LNCaP clone FGC (cell line): ENCODE data around the gene GSTA4.
"Not testable (repeated sequence)": the region's sequence is repeated elsewhere in the genome, so short reads cannot be mapped to it uniquely, and the experiment has no call there.

Experiments
- DNase-seq: peaks from one replicate; pipeline ENCODE4 v3.0.0-alpha.2; 2011; ENCODE audit warnings: low read depth
- H3K4me3 ChIP-seq: 2 replicates; pipeline ENCODE4 v1.5.1; 2011; ENCODE audit warnings: mild to moderate bottlenecking, low read depth, low read length, control low read depth
- TF ChIP-seq, protein P1 (sequence below): IDR thresholded peaks from 2 replicates; pipeline ENCODE4 v1.5.1; 2012; ENCODE audit warnings: mild to moderate bottlenecking; ENCODE audit not compliant: control insufficient read depth, insufficient read depth; ENCODE audit errors: extremely low read depth

Gene GSTA4

DNA sequence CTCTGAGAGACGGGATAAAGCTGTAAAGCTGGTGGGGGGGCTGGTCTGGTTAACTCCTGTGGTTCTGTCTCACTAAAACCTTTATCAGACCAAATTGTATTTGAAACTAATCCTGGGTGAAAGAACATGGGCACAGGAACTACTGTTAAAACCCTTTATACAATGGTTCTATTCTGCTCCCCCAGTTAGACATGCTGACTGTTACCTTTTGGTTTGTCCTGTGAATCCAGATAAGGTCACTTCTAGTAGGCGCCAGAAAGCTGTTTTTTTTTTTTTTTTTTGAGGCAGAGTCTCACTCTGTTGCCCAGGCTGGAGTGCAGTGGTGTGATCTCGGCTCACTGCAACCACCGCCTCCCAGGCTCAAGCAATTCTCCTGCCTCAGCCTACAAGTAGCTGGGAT lies 29.7 kb downstream of the GSTA4 start:
- TF ChIP-seq, protein P1, sequence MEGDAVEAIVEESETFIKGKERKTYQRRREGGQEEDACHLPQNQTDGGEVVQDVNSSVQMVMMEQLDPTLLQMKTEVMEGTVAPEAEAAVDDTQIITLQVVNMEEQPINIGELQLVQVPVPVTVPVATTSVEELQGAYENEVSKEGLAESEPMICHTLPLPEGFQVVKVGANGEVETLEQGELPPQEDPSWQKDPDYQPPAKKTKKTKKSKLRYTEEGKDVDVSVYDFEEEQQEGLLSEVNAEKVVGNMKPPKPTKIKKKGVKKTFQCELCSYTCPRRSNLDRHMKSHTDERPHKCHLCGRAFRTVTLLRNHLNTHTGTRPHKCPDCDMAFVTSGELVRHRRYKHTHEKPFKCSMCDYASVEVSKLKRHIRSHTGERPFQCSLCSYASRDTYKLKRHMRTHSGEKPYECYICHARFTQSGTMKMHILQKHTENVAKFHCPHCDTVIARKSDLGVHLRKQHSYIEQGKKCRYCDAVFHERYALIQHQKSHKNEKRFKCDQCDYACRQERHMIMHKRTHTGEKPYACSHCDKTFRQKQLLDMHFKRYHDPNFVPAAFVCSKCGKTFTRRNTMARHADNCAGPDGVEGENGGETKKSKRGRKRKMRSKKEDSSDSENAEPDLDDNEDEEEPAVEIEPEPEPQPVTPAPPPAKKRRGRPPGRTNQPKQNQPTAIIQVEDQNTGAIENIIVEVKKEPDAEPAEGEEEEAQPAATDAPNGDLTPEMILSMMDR: no peak
- H3K4me3 ChIP-seq: no peak overlapping the region
- no peak for DNase-seq

DNA sequence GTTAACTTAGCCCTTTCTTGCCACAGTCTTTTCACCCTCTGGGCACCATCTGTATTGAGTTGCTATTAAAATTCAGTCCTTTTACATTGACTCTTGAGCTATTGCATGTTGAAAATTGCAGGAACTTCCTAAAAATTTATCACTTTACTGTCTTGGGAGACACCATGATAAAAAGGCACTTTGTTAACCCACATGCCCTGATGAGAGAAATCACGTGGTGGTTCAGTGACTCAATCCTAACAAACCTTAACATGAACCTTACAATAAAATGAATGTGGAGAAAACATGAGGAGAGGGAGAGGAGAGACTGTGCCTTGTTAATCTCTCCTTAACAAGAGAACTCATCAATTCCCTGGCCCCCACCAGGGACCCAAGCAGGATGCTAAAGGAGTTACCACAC lies 30.8 kb downstream of the GSTA4 start:
- no peak overlapping the region for H3K4me3 ChIP-seq
- TF ChIP-seq, protein P1: no peak
- DNase-seq: no peak

DNA sequence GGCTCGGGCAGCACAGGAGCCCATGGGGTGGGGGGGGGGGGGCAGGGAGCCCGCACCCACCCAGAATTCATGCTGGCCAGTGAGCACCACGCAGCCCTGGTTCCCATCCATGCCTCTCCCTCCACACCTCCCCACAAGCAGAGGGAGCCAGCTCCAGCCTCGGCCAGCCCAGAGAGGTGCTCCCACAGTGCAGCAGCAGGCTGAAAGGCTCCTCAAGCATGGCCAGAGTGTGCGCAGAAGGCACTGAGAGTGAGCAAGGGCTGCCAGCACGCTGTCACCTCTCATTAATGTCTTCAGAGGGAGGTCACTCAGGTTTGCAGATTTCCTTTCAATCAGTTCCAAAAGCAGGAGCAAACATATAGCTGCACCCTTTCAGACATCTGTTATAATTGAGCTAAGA lies 32.4 kb downstream of the GSTA4 start:
- TF ChIP-seq, protein P1: no peak
- DNase-seq: no peak
- no peak overlapping the region for H3K4me3 ChIP-seq

DNA sequence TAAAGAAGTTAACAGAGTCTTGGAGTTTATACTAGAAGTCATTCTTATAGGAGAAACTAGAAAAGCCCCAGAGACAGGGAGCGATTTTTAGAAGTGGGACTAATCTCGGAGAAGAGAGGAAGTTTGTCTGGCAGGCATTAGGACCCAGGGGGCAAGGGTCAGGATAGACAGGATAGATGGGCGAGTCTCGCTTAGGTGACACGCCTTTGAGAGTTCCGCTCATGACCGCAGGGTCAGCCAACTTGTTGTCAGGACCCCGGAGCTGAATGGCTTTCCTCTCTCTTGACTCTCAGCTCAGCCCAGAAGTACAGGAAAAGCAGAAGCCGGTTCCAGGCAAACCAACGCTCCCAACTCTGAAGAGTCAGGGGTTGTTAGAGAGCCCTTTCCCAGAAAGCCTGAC lies 34.1 kb downstream of the GSTA4 start:
- DNase-seq, H3K4me3 ChIP-seq: not testable (repeated sequence)

DNA sequence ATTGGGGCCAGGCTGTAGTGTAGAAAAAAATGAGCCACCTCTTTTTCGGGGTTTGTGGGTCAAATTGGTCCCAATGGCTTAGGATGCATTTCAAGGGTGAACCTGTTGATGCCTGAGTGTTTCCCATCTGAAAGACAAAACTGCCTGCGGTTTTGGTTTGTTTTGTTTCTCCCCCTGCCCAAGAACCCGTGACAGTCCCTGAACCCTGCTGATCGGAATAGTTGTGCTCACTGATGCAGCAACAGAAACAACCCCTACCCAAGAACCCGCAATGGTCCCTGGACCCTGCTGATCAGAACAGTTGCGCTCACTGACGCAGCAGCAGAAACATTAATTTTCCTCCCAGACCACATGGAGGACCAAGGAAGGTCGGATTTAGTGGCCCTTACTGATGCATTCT lies 34.9 kb downstream of the GSTA4 start:
- H3K4me3 ChIP-seq, DNase-seq: not testable (repeated sequence)

DNA sequence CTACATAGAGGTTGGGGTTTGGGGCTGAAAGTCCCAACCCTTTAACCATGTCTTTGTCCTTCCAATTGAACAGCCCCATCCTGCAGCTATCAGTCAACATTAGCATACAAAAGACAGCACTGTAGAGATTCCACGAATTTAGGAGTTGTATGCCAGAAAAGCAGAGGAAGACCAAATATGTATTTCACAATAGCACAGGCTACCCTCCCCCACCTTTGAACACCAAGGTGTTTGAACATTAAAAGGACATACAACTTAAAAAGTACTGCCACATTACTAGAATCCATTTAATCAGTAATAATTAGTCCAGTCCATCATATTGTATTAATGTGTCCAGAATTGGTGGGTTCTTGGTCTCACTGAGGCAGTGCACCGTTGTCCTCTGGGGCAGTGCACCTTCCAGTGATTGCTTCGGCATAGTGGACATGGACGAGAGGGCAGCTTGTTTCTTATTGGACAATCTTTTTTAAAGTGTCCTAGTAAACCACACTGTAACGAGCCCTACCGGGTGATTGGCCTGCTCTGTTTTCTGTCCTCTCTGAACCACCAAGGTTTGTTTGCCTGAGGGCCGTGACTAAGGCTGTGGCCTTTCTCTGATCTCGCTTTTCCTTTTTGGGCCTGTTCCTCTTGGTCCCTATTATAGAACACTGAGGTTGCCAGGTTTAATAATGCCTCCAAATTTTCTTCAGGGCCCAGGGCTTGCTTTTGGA lies 36.4 kb downstream of the GSTA4 start:
- no peak overlapping the region for H3K4me3 ChIP-seq
- DNase-seq: no peak
- TF ChIP-seq, protein P1: no peak

DNA sequence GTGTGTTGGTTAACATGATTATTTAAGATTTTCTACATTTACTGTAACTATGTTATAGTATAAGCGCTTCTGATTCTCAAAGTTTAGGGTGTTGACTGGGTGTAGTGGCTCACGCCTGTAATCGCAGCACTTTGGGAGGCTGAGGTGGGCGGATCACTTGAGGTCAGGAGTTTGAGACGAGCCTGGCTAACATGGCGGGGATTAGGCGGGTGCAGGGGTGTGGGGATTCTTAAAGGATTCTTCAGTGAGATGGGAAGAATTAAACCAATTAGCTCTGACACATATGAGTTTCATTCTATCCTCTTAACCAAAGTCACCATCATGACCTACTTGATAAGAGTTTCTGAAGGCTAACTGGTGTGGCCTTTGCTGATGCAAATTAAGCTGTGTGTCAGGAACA lies 39.2 kb downstream of the GSTA4 start:
- no peak overlapping the region for H3K4me3 ChIP-seq
- no peak for DNase-seq
- TF ChIP-seq, protein P1: no peak
